ENCODE measurements around the gene ZSCAN26.
"Not testable (repeated sequence)": the region's sequence is repeated elsewhere in the genome, so short reads cannot be mapped to it uniquely, and the experiment has no call there.

DNA sequence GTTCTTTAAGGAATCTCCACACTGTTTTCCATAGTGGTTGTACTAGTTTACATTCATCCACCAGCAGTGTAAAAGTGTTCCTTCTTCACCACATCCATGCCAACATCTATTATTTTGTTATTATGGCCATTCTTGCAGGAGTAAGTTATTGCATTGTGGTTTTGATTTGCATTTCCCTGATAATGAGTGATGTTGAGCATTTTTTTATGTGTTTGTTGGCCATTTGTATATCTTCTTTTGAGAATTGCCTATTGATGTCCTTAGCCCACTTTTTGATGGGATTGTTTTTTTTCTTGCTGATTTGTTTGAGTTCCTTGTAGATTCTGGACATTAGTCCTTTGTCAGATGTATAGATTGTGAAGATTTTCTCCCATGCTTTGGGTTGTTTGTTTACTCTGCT, 39.4 kb downstream of the ZSCAN26 start:
- TF ChIP-seq, protein P1, sequence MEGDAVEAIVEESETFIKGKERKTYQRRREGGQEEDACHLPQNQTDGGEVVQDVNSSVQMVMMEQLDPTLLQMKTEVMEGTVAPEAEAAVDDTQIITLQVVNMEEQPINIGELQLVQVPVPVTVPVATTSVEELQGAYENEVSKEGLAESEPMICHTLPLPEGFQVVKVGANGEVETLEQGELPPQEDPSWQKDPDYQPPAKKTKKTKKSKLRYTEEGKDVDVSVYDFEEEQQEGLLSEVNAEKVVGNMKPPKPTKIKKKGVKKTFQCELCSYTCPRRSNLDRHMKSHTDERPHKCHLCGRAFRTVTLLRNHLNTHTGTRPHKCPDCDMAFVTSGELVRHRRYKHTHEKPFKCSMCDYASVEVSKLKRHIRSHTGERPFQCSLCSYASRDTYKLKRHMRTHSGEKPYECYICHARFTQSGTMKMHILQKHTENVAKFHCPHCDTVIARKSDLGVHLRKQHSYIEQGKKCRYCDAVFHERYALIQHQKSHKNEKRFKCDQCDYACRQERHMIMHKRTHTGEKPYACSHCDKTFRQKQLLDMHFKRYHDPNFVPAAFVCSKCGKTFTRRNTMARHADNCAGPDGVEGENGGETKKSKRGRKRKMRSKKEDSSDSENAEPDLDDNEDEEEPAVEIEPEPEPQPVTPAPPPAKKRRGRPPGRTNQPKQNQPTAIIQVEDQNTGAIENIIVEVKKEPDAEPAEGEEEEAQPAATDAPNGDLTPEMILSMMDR (IDR thresholded peaks at IDR 0.05; ENCODE audit: low read depth, low read length, missing input control), result not testable (repeated sequence)
- not testable (repeated sequence) for TF ChIP-seq RAD21 (IDR thresholded peaks at IDR 0.05); HNF4A (conservative IDR thresholded peaks at IDR 0.05); EGR1 (IDR thresholded peaks at IDR 0.05; ENCODE audit: low read depth in 2 of 2); GABPA (IDR thresholded peaks at IDR 0.05 in 1 of 2, conservative IDR thresholded peaks at IDR 0.05 in 1 of 2); YY1 (IDR thresholded peaks at IDR 0.05); TAF1 (conservative IDR thresholded peaks at IDR 0.05)
- TF ChIP-seq, protein P2, sequence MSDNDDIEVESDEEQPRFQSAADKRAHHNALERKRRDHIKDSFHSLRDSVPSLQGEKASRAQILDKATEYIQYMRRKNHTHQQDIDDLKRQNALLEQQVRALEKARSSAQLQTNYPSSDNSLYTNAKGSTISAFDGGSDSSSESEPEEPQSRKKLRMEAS (IDR thresholded peaks at IDR 0.05), result not testable (repeated sequence)
- TF ChIP-seq, protein P3, sequence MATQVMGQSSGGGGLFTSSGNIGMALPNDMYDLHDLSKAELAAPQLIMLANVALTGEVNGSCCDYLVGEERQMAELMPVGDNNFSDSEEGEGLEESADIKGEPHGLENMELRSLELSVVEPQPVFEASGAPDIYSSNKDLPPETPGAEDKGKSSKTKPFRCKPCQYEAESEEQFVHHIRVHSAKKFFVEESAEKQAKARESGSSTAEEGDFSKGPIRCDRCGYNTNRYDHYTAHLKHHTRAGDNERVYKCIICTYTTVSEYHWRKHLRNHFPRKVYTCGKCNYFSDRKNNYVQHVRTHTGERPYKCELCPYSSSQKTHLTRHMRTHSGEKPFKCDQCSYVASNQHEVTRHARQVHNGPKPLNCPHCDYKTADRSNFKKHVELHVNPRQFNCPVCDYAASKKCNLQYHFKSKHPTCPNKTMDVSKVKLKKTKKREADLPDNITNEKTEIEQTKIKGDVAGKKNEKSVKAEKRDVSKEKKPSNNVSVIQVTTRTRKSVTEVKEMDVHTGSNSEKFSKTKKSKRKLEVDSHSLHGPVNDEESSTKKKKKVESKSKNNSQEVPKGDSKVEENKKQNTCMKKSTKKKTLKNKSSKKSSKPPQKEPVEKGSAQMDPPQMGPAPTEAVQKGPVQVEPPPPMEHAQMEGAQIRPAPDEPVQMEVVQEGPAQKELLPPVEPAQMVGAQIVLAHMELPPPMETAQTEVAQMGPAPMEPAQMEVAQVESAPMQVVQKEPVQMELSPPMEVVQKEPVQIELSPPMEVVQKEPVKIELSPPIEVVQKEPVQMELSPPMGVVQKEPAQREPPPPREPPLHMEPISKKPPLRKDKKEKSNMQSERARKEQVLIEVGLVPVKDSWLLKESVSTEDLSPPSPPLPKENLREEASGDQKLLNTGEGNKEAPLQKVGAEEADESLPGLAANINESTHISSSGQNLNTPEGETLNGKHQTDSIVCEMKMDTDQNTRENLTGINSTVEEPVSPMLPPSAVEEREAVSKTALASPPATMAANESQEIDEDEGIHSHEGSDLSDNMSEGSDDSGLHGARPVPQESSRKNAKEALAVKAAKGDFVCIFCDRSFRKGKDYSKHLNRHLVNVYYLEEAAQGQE (IDR thresholded peaks at IDR 0.05), result not testable (repeated sequence)
